Neutrophil (primary cell): Measurements from ENCODE around the gene SF3B4.
A peak's percentile ranks its signal among the peaks of the same experiment; 100 is the strongest.
"Not testable (repeated sequence)": the region's sequence is repeated elsewhere in the genome, so short reads cannot be mapped to it uniquely, and the experiment has no call there.

ENCODE experiments used
- H3K27ac ChIP-seq: fragments of 200-600 bp; sonication (generic); 2 replicates; pipeline ENCODE4 v1.5.1; 2016; ENCODE audit warnings: mild to moderate bottlenecking, moderate library complexity
- H3K27me3 ChIP-seq: fragments of 200-600 bp; sonication (generic); 2 replicates; pipeline ENCODE4 v1.6.0; 2016; ENCODE audit warnings: mild to moderate bottlenecking
- H3K36me3 ChIP-seq: fragments of 200-600 bp; sonication (generic); 2 replicates; pipeline ENCODE4 v1.5.1; 2017
- H3K4me1 ChIP-seq, 2 experiments: fragments of 200-600 bp in 1 of 2; sonication (generic) in 1 of 2; 1 replicate in 1 of 2; 2 replicates in 1 of 2; pipeline versions ENCODE4 v1.5.1 to v1.6.1; 2013 to 2016; ENCODE audit warnings: low read depth in 1 of 2, low read length in 1 of 2, mild to moderate bottlenecking in 1 of 2, moderate library complexity in 1 of 2; ENCODE audit not compliant: control insufficient read depth in 1 of 2, insufficient read depth in 1 of 2
- H3K4me3 ChIP-seq, 2 experiments: fragments of 200-600 bp in 1 of 2; sonication (generic) in 1 of 2; 1 replicate in 1 of 2; 2 replicates in 1 of 2; pipeline ENCODE4 v1.5.1; 2013 to 2016; ENCODE audit warnings: low read depth in 1 of 2, low read length in 1 of 2, mild to moderate bottlenecking in 1 of 2, moderate library complexity in 1 of 2
- H3K9me3 ChIP-seq: fragments of 200-600 bp; sonication (generic); 2 replicates; pipeline ENCODE4 v1.5.1; 2016
- CTCF ChIP-seq: fragments of 200-600 bp; sonication (generic); IDR thresholded peaks from 2 replicates; pipeline ENCODE4 v1.5.1; 2016; ENCODE audit warnings: antibody characterized with exemption

SF3B4 gene

GRCh38 chr1:149887456-149888246 lies 40.0 kb downstream of the SF3B4 start:
- peak; percentile 43 for TF ChIP-seq CTCF
- Histone ChIP-seq H3K27ac (peak overlapping the region; percentile 99), H3K4me3 (peak overlapping the region; percentile 71 to 93), H3K36me3 (peaks cover 3% of the 10 kb centered on the region), H3K9me3 (peaks cover 16% of the 10 kb centered on the region), H3K4me1 (peaks cover 30 to 46% of the 10 kb centered on the region in 2 experiments), H3K27me3 (no peaks in the 10 kb centered on the region)

DNA sequence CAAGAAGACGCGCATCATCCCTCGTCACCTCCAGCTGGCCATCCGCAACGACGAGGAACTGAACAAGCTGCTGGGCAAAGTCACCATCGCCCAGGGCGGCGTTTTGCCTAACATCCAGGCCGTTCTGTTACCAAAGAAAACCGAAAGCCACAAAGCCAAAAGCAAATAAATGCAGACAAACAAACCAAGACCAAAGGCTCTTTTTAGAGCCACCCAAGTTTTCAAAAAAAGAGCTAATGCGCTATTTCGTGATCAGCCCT lies 40.5 kb downstream of the SF3B4 start:
- not testable (repeated sequence) for H3K27me3 ChIP-seq, H3K36me3 ChIP-seq
- Histone ChIP-seq H3K27ac (peak overlapping the region; percentile 99), H3K4me3 (peak overlapping the region; percentile 71 to 93), H3K4me1 (peaks cover 33 to 52% of the 10 kb centered on the region in 2 experiments), H3K9me3 (peaks cover 16% of the 10 kb centered on the region)

DNA sequence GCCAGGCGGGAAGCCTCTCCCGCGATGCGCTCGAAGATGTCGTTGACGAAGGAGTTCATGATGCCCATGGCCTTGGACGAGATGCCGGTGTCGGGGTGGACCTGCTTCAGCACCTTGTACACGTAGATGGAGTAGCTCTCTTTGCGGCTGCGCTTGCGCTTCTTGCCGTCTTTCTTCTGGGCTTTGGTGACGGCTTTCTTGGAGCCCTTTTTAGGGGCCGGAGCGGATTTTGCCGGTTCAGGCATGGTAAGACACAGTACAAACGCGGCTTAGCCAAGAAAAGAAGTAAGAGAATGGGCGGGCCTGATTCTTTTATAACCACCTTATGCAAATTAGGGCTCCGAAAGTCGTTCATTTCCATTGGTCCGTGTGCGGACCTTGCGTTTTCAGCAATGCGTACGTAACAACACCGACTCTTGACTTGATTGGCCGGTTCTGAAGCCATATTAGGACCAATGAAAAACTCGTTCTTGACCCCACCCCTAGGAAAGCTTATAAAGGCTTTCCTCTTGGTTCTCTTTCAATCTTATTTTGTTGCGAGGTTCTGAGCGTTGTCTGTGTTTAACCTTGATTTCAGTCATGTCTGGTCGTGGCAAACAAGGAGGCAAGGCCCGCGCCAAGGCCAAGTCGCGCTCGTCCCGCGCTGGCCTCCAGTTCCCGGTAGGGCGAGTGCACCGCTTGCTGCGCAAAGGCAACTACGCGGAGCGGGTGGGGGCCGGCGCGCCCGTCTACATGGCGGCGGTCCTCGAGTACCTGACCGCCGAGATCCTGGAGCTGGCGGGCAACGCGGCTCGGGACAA lies 41.0 kb downstream of the SF3B4 start:
- peaks cover 3% of the 10 kb centered on the region for H3K36me3 ChIP-seq

GRCh38 chr1:149886121-149886395 lies 41.5 kb downstream of the SF3B4 start:
- H3K9me3 ChIP-seq, result peaks cover 16% of the 10 kb centered on the region
- peaks cover 36 to 57% of the 10 kb centered on the region in 2 experiments for H3K4me1 ChIP-seq
- not testable (repeated sequence) for H3K27me3 ChIP-seq, H3K36me3 ChIP-seq
- H3K27ac ChIP-seq, result peak overlapping the region; percentile 99
- H3K4me3 ChIP-seq, result peak overlapping the region; percentile 71 to 93

More for the DNA sequence above, 41.0 kb downstream of the SF3B4 start:
- Histone ChIP-seq H3K4me1 (peaks cover 36 to 57% of the 10 kb centered on the region in 2 experiments), H3K27ac (peak overlapping the region; percentile 99), H3K27me3 (no peaks in the 10 kb centered on the region), H3K4me3 (peak overlapping the region; percentile 71 to 93), H3K9me3 (peaks cover 16% of the 10 kb centered on the region)
- no peak for TF ChIP-seq CTCF

- Histone ChIP-seq H3K36me3 (peaks cover 6% of the 10 kb centered on the region), H3K4me1 (peaks cover 36 to 57% of the 10 kb centered on the region in 2 experiments), H3K9me3 (peaks cover 16% of the 10 kb centered on the region), H3K27ac (peak overlapping the region; percentile 99), H3K27me3 (no peaks in the 10 kb centered on the region), H3K4me3 (peak overlapping the region; percentile 71 to 93)
- TF ChIP-seq CTCF, result peak; percentile 7
These were observed 42.1 kb downstream of the SF3B4 start for GRCh38 chr1:149885339-149886120.

- Histone ChIP-seq H3K36me3 (peaks cover 10% of the 10 kb centered on the region), H3K4me1 (peaks cover 36 to 57% of the 10 kb centered on the region in 2 experiments), H3K9me3 (peaks cover 16% of the 10 kb centered on the region), H3K27me3 (no peaks in the 10 kb centered on the region), H3K4me3 (peak overlapping the region; percentile 71 to 93), H3K27ac (peak overlapping the region; percentile 99)
- no peak for TF ChIP-seq CTCF
These were observed 42.9 kb downstream of the SF3B4 start for GRCh38 chr1:149884433-149885338.
